PC-3 (cell line): ENCODE results near the gene ACO2.

Experiments
- EZH2 ChIP-seq: fragments of 300-600 bp; sonication (generic); IDR thresholded peaks from one replicate; pipeline ENCODE4 v1.6.1; 2017; ENCODE audit warnings: antibody characterized with exemption, mild to moderate bottlenecking, low read length; ENCODE audit not compliant: unreplicated experiment
- EZH2phosphoT487 ChIP-seq: fragments of 300-600 bp; sonication (generic); IDR thresholded peaks from 2 replicates; pipeline ENCODE4 v1.6.1; 2018; ENCODE audit warnings: mild to moderate bottlenecking, antibody characterized with exemption, low read length, borderline replicate concordance
- TF ChIP-seq, protein P1 (sequence below): fragments of 300-600 bp; sonication (generic); conservative IDR thresholded peaks from 2 replicates; pipeline ENCODE4 v1.5.1; 2017; ENCODE audit warnings: antibody characterized with exemption, low read depth, mild to moderate bottlenecking, low read length

DNA sequence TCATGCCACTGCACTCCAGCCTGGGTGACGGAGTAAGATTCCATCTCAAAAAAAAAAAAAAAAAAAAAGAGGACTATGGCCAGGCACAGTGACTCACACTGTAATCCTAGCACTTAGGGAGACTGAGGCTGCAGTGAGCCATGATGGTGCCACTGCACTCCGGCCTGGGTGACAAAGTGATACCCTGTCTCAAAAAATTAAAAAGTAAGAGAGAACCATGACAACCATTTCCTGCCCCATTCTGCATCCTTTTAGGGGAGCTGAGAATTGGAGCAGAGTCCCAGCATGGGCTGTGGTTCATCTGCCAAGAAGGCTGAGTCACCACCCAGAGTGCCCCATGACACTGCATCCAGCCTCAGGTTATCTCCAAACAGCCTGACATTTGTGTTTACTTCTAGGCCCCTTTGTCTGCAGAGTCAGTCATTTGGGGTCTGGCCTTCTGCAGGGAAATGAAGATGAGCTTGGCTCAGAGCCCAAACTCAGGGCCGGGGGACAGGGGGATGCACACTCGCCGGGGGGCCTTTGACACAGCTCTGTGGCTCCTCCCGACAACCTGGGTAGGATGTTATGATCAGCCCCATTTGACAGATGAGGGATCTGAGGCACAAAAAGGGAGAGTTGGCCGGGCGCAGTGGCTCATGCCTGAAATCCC lies 96.6 kb downstream of the ACO2 start:
- TF ChIP-seq, protein P1, sequence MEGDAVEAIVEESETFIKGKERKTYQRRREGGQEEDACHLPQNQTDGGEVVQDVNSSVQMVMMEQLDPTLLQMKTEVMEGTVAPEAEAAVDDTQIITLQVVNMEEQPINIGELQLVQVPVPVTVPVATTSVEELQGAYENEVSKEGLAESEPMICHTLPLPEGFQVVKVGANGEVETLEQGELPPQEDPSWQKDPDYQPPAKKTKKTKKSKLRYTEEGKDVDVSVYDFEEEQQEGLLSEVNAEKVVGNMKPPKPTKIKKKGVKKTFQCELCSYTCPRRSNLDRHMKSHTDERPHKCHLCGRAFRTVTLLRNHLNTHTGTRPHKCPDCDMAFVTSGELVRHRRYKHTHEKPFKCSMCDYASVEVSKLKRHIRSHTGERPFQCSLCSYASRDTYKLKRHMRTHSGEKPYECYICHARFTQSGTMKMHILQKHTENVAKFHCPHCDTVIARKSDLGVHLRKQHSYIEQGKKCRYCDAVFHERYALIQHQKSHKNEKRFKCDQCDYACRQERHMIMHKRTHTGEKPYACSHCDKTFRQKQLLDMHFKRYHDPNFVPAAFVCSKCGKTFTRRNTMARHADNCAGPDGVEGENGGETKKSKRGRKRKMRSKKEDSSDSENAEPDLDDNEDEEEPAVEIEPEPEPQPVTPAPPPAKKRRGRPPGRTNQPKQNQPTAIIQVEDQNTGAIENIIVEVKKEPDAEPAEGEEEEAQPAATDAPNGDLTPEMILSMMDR: no peak
- TF ChIP-seq EZH2: no peak
- no peak for TF ChIP-seq EZH2phosphoT487
